ENCODE measurements around the gene SMARCA2. TPM values are rescaled to one million over a fixed set of nuclear protein-coding genes. Genes with fewer than 3 reads are reported as not detected.

The SMARCA2 gene
- total and polyA plus RNA-seq, 10 of the 15 experiments (the other 5 are each of a cell fraction or from before 2014, with no cell fraction given) = 100 to 392 (median 204) TPM

GRCh38 chr9:2022560-2022959 lies 7.4 kb downstream of the SMARCA2 start:
- H3K27me3 ChIP-seq (replicated peaks in 1 of 2; ENCODE audit: control insufficient read depth in 2 of 2, insufficient read depth in 2 of 2, low read length in 1 of 2) = no peaks in the 10 kb centered on the region
- peaks cover 45% of the 10 kb centered on the region for H3K4me1 ChIP-seq (ENCODE audit: control insufficient read depth, insufficient read depth, low read length)
- peak overlapping the region; percentile 56 for H3K27ac ChIP-seq (ENCODE audit: control insufficient read depth, insufficient read depth)
- peak overlapping the region; percentile 56 for H3K9ac ChIP-seq (ENCODE audit: control insufficient read depth, insufficient read depth, low read length)
- intact Hi-C loops (cut with micrococcal nuclease; ENCODE audit: unreplicated experiment) = no loop called here
- ChIA-PET RAD21 (ENCODE audit: unreplicated experiment) (interaction anchor here (1.1 to 2.3 kb wide), 5 partner anchors 10 to 83 kb away, joined by 3 to 7 read pairs (median 4); no protein-coding TSS in a partner anchor), SMC1A (ENCODE audit: uncharacterized antibody, unreplicated experiment) (interaction anchor here (0.9 to 3.5 kb wide), 10 partner anchors 8 to 83 kb away, joined by 3 to 18 read pairs (median 4); no protein-coding TSS in a partner anchor), POLR2A (interaction anchor here (1.0 to 1.9 kb wide), 6 partner anchors 8 to 92 kb away, joined by 3 to 9 read pairs (median 3); partner anchors contain the start of gene SMARCA2), CTCF (interaction anchor here (0.9 to 3.5 kb wide), 4 partner anchors 15 to 64 kb away, joined by 3 to 12 read pairs (median 6); no protein-coding TSS in a partner anchor)
- ATAC-seq (no peak), DNase-seq (ENCODE audit: low read depth, low spot score) (no peak), FAIRE-seq (no peak)
- H3K9me3 ChIP-seq (replicated peaks; ENCODE audit: control insufficient read depth, insufficient read depth, low read length) = no peaks in the 10 kb centered on the region
- H3K36me3 ChIP-seq (ENCODE audit: control insufficient read depth in 2 of 2, insufficient read depth in 2 of 2, low read length in 1 of 2) = peaks cover 2 to 11% of the 10 kb centered on the region in 2 experiments; a peak in 3 of 4 replicates
- peak overlapping the region; percentile 41 for H3K4me3 ChIP-seq
- WGBS (ENCODE audit: insufficient coverage, insufficient replicate concordance, low lambda C conversion rate, missing lambda C conversion rate) = 0% methylated on average over 1 of the region's 1 CpG
- no TSS peak for BruUV-seq (replicated peaks)
- in situ Hi-C loops (cut with MboI) = no loop called here
- peaks cover 12% of the 10 kb centered on the region for H4K20me1 ChIP-seq (ENCODE audit: control insufficient read depth, insufficient read depth)
- TF ChIP-seq ZNF24 (IDR thresholded peaks at IDR 0.05) = no peak
- no peak for TF ChIP-seq PKNOX1 (IDR thresholded peaks at IDR 0.05)
- no peak for TF ChIP-seq KAT2A (conservative IDR thresholded peaks at IDR 0.05; ENCODE audit: control insufficient read depth, low read depth, low read length)
- no peak for TF ChIP-seq ELK1 (IDR thresholded peaks at IDR 0.05; ENCODE audit: low read depth, low read length)
- TF ChIP-seq HSF1 (IDR thresholded peaks at IDR 0.05; ENCODE audit: low read depth, low read length) = no peak
- no peak for TF ChIP-seq BCL3 (IDR thresholded peaks at IDR 0.05; ENCODE audit: borderline replicate concordance, insufficient read depth, low read depth, low read length, poor library complexity, severe bottlenecking)
- TF ChIP-seq POLR2A (IDR thresholded peaks at IDR 0.05; ENCODE audit: low read depth, low read length) = no peak
- TF ChIP-seq TCF7 (IDR thresholded peaks at IDR 0.05; ENCODE audit: borderline replicate concordance) = no peak
- no peak for TF ChIP-seq SMC3 (IDR thresholded peaks at IDR 0.05; ENCODE audit: borderline replicate concordance, low read length)
- no peak for TF ChIP-seq RELA (IDR thresholded peaks at IDR 0.05; ENCODE audit: borderline replicate concordance, partially characterized antibody)
- TF ChIP-seq SRF (IDR thresholded peaks at IDR 0.05; ENCODE audit: low read depth in 2 of 2, low read length in 2 of 2) = no peak
- no peak for TF ChIP-seq RUNX3 (IDR thresholded peaks at IDR 0.05; ENCODE audit: low read length)
- TF ChIP-seq SKIL (IDR thresholded peaks at IDR 0.05; ENCODE audit: low read depth, poor library complexity, severe bottlenecking) = no peak
- H3K79me2 ChIP-seq (ENCODE audit: control insufficient read depth, insufficient read depth, low read length) = peaks cover 100% of the 10 kb centered on the region
- peak overlapping the region; percentile 88 for H3K4me2 ChIP-seq (ENCODE audit: control insufficient read depth, insufficient read depth)
- no peak overlapping the region for H2AFZ ChIP-seq (ENCODE audit: control insufficient read depth, low read depth, low read length)

Measured in GM12878 (cell line).